Loucy (cell line): ENCODE measurements around the gene SOX14.

Source experiments
- H2AFZ ChIP-seq: fragments of 200-600 bp; sonication (generic); 2 replicates; pipeline ENCODE4 v1.6.0; 2016; ENCODE audit warnings: antibody characterized with exemption, mild to moderate bottlenecking, low read length, moderate library complexity
- H3F3A ChIP-seq: fragments of 200-600 bp; 2 replicates; pipeline ENCODE4 v1.6.0; 2016; ENCODE audit warnings: antibody characterized with exemption, low read depth, mild to moderate bottlenecking
- H3K27me3 ChIP-seq: fragments of 200-600 bp; sonication (generic); 2 replicates; pipeline ENCODE4 v1.6.1; 2014; ENCODE audit warnings: low read length, mild to moderate bottlenecking; ENCODE audit not compliant: insufficient read depth, poor library complexity, severe bottlenecking
- H3K36me3 ChIP-seq: fragments of 200-600 bp; sonication (generic); 2 replicates; pipeline ENCODE4 v1.6.1; 2016; ENCODE audit warnings: low read length; ENCODE audit not compliant: insufficient read depth
- H3K4me1 ChIP-seq: fragments of 200-600 bp; sonication (generic); 2 replicates; pipeline ENCODE4 v1.5.1; 2014; ENCODE audit warnings: low read length, mild to moderate bottlenecking; ENCODE audit not compliant: insufficient read depth, poor library complexity, severe bottlenecking
- H3K4me2 ChIP-seq: fragments of 200-600 bp; sonication (generic); 2 replicates; pipeline ENCODE4 v1.6.0; 2014; ENCODE audit warnings: antibody characterized with exemption, low read length, low read depth, mild to moderate bottlenecking; ENCODE audit not compliant: poor library complexity, severe bottlenecking
- H3K4me3 ChIP-seq: fragments of 200-600 bp; sonication (generic); 2 replicates; pipeline ENCODE4 v1.5.1; 2014; ENCODE audit warnings: low read length, mild to moderate bottlenecking, mixed read lengths; ENCODE audit not compliant: poor library complexity, severe bottlenecking
- H3K79me2 ChIP-seq: fragments of 200-600 bp; sonication (generic); 2 replicates; pipeline ENCODE4 v1.6.1; 2014; ENCODE audit warnings: low read length; ENCODE audit not compliant: insufficient read depth
- H3K9ac ChIP-seq: fragments of 200-600 bp; sonication (generic); 2 replicates; pipeline ENCODE4 v1.6.0; 2014; ENCODE audit warnings: mild to moderate bottlenecking, low read depth, low read length, moderate library complexity; ENCODE audit not compliant: poor library complexity, severe bottlenecking
- H3K9me2 ChIP-seq: fragments of 200-600 bp; sonication (generic); replicated peaks from 2 replicates; pipeline ENCODE4 v1.6.1; 2016; ENCODE audit warnings: low read depth, low read length, mixed read lengths
- H3K9me3 ChIP-seq: fragments of 200-600 bp; sonication (generic); 2 replicates; pipeline ENCODE4 v1.6.1; 2014; ENCODE audit warnings: mild to moderate bottlenecking, antibody characterized with exemption, low read length, low read depth; ENCODE audit not compliant: insufficient read depth
- H4K20me1 ChIP-seq: fragments of 200-600 bp; sonication (generic); 2 replicates; pipeline ENCODE4 v1.6.0; 2014; ENCODE audit warnings: antibody characterized with exemption, low read length, mild to moderate bottlenecking; ENCODE audit not compliant: insufficient read depth, poor library complexity, severe bottlenecking
- CTCF ChIP-seq: fragments of 200-600 bp; sonication (generic); conservative IDR thresholded peaks from 2 replicates; pipeline ENCODE4 v1.5.1; 2014; ENCODE audit warnings: mild to moderate bottlenecking, antibody characterized with exemption, low read length
- EZH2phosphoT487 ChIP-seq: fragments of 200-600 bp; IDR thresholded peaks from 2 replicates; pipeline ENCODE4 v1.6.1; 2018; ENCODE audit warnings: antibody characterized with exemption, mild to moderate bottlenecking, moderate library complexity, borderline replicate concordance

Gene SOX14

GRCh38 chr3:137764001-137764433, at the start of gene SOX14:
SOX14 (plus strand) TSS chr3:137764315; CDS start chr3:137764785, 470 bp downstream.
- H3K4me1 ChIP-seq = no peaks in the 10 kb centered on the region
- no peaks in the 10 kb centered on the region for H4K20me1 ChIP-seq
- TF ChIP-seq CTCF (no peak), EZH2phosphoT487 (no peak)
- no peaks in the 10 kb centered on the region for H3F3A ChIP-seq
- no peak within 1 kb of the TSS for H3K4me3 ChIP-seq
- H3K9ac ChIP-seq = no peak within 1 kb of the TSS
- no peaks in the 10 kb centered on the region for H3K27me3 ChIP-seq
- H3K36me3 ChIP-seq = no peaks in the 10 kb centered on the region
- H2AFZ ChIP-seq = no peak within 1 kb of the TSS
- H3K4me2 ChIP-seq = no peak within 1 kb of the TSS
- H3K79me2 ChIP-seq = no peaks in the 10 kb centered on the region
- H3K9me2 ChIP-seq = no peaks in the 10 kb centered on the region
- no peaks in the 10 kb centered on the region for H3K9me3 ChIP-seq

GRCh38 chr3:137714551-137714950, 49.6 kb upstream of the SOX14 start:
- Histone ChIP-seq H3K79me2 (no peaks in the 10 kb centered on the region), H3K9ac (no peak overlapping the region), H3K4me2 (no peak overlapping the region), H3F3A (no peaks in the 10 kb centered on the region), H3K36me3 (no peaks in the 10 kb centered on the region), H2AFZ (no peak overlapping the region), H3K4me3 (no peak overlapping the region), H3K9me3 (no peaks in the 10 kb centered on the region), H3K9me2 (no peaks in the 10 kb centered on the region), H4K20me1 (no peaks in the 10 kb centered on the region), H3K27me3 (no peaks in the 10 kb centered on the region), H3K4me1 (no peaks in the 10 kb centered on the region)
- no peak for TF ChIP-seq EZH2phosphoT487
- TF ChIP-seq CTCF = no peak

GRCh38 chr3:137724240-137724639, 39.9 kb upstream of the SOX14 start:
- H3F3A ChIP-seq = no peaks in the 10 kb centered on the region
- H3K9me2 ChIP-seq = no peaks in the 10 kb centered on the region
- H3K27me3 ChIP-seq = no peaks in the 10 kb centered on the region
- H3K4me3 ChIP-seq = no peak overlapping the region
- H3K9ac ChIP-seq = no peak overlapping the region
- H3K4me1 ChIP-seq = no peaks in the 10 kb centered on the region
- H4K20me1 ChIP-seq = no peaks in the 10 kb centered on the region
- TF ChIP-seq CTCF (no peak), EZH2phosphoT487 (no peak)
- H3K36me3 ChIP-seq = no peaks in the 10 kb centered on the region
- H2AFZ ChIP-seq = no peak overlapping the region
- H3K9me3 ChIP-seq = no peaks in the 10 kb centered on the region
- no peaks in the 10 kb centered on the region for H3K79me2 ChIP-seq
- H3K4me2 ChIP-seq = no peak overlapping the region
